Measurements from ENCODE around the gene TNRC6B. TPM values are rescaled to one million over a fixed set of nuclear protein-coding genes. Genes with fewer than 3 reads are reported as not detected.

Gene TNRC6B
- total RNA-seq, 1 donor from 2014 or later = 9.5 TPM

- no peak for TF ChIP-seq CTCF (conservative IDR thresholded peaks at IDR 0.05; ENCODE audit: low read depth, low read length)
- no peak for DNase-seq (ENCODE audit: low read depth)
- H3K4me3 ChIP-seq (ENCODE audit: low read depth, low read length) = no peak overlapping the region
These were observed 99.5 kb downstream of the TNRC6B start for GRCh38 chr22:40276996-40277823.

GRCh38 chr22:40279017-40279416 lies 101.3 kb downstream of the TNRC6B start:
- no peak for DNase-seq (ENCODE audit: low read depth)
- TF ChIP-seq CTCF (conservative IDR thresholded peaks at IDR 0.05; ENCODE audit: low read depth, low read length) = no peak
- no peak overlapping the region for H3K4me3 ChIP-seq (ENCODE audit: low read depth, low read length)

- TF ChIP-seq CTCF (conservative IDR thresholded peaks at IDR 0.05; ENCODE audit: low read depth, low read length) = no peak
- H3K4me3 ChIP-seq (ENCODE audit: low read depth, low read length) = no peak overlapping the region
- no peak for DNase-seq (ENCODE audit: low read depth)
These were observed 104.0 kb downstream of the TNRC6B start for GRCh38 chr22:40281717-40282116.

- DNase-seq (ENCODE audit: low read depth) = no peak
- H3K4me3 ChIP-seq (ENCODE audit: low read depth, low read length) = no peak overlapping the region
- TF ChIP-seq CTCF (conservative IDR thresholded peaks at IDR 0.05; ENCODE audit: low read depth, low read length) = no peak
These were observed 107.8 kb downstream of the TNRC6B start for GRCh38 chr22:40285513-40285912.

GRCh38 chr22:40289991-40290459 lies 112.3 kb downstream of the TNRC6B start:
- DNase-seq (ENCODE audit: low read depth) = no peak
- H3K4me3 ChIP-seq (ENCODE audit: low read depth, low read length) = no peak overlapping the region
- TF ChIP-seq CTCF (conservative IDR thresholded peaks at IDR 0.05; ENCODE audit: low read depth, low read length) = no peak

- DNase-seq (ENCODE audit: low read depth) = no peak
- TF ChIP-seq CTCF (conservative IDR thresholded peaks at IDR 0.05; ENCODE audit: low read depth, low read length) = no peak
- H3K4me3 ChIP-seq (ENCODE audit: low read depth, low read length) = no peak overlapping the region
These were observed 112.8 kb downstream of the TNRC6B start for GRCh38 chr22:40290516-40290915.

GRCh38 chr22:40294696-40295095 lies 117.0 kb downstream of the TNRC6B start:
- no peak for DNase-seq (ENCODE audit: low read depth)
- no peak for TF ChIP-seq CTCF (conservative IDR thresholded peaks at IDR 0.05; ENCODE audit: low read depth, low read length)
- H3K4me3 ChIP-seq (ENCODE audit: low read depth, low read length) = no peak overlapping the region
